PC-9 (cell line): Measurements from ENCODE around the gene NLRC3. TPM values are rescaled to one million over a fixed set of nuclear protein-coding genes. Genes with fewer than 3 reads are reported as not detected.

ENCODE experiments used
- BruUV-seq: library from RNA; stranded (reverse); fragments of 400-500 nt; replicated peaks from 2 replicates; lab custom pipeline; 2021; lab: Mats Ljungman, UMichigan
- CTCF ChIA-PET: fragments of 300-600 bp; sonication (Branson Sonifier 250); formaldehyde crosslinking; loops from one replicate; lab custom pipeline; 2022; ENCODE audit warnings: antibody characterized with exemption; lab: Charles Lee
- POLR2A ChIA-PET: fragments of 300-600 bp; sonication (Branson Sonifier 250); formaldehyde crosslinking; loops from one replicate; lab custom pipeline; 2022; ENCODE audit warnings: antibody characterized with exemption; ENCODE audit not compliant: unreplicated experiment; lab: Charles Lee
- DNase-seq, 2 experiments: peaks; one replicate each; pipeline versions ENCODE4 v3.0.0 to v3.0.0-alpha.2; 2015 to 2022; ENCODE audit warnings: mixed read lengths in 1 of 2
- H2AFZ ChIP-seq: fragments of 200-600 bp; sonication (generic); 2 replicates; pipeline ENCODE4 v1.8.1; 2017; ENCODE audit warnings: antibody characterized with exemption
- H3F3A ChIP-seq: fragments of 200-600 bp; sonication (generic); 2 replicates; pipeline ENCODE4 v1.8.1; 2017; ENCODE audit warnings: antibody characterized with exemption, mild to moderate bottlenecking, low read depth; ENCODE audit not compliant: insufficient read depth
- H3K27ac ChIP-seq: fragments of 200-600 bp; sonication (generic); 2 replicates; pipeline ENCODE4 v1.6.1; 2016; ENCODE audit warnings: mixed run types
- H3K27me3 ChIP-seq: fragments of 200-600 bp; sonication (generic); 2 replicates; pipeline ENCODE4 v1.6.1; 2016; ENCODE audit warnings: low read depth, mixed run types; ENCODE audit not compliant: insufficient read depth
- H3K36me3 ChIP-seq: fragments of 200-600 bp; sonication (generic); 2 replicates; pipeline ENCODE4 v1.6.1; 2016; ENCODE audit warnings: low read depth, mixed run types
- H3K4me1 ChIP-seq: fragments of 200-600 bp; sonication (generic); replicated peaks from 2 replicates; pipeline ENCODE4 v1.6.1; 2016; ENCODE audit warnings: mixed run types; ENCODE audit not compliant: insufficient read depth
- H3K4me2 ChIP-seq: fragments of 200-600 bp; sonication (generic); 2 replicates; pipeline ENCODE4 v1.6.1; 2017; ENCODE audit warnings: mixed run types
- H3K4me3 ChIP-seq: fragments of 200-600 bp; sonication (generic); 2 replicates; pipeline ENCODE4 v1.6.1; 2016; ENCODE audit warnings: mixed run types
- H3K79me2 ChIP-seq: fragments of 200-600 bp; sonication (generic); 2 replicates; pipeline ENCODE4 v1.6.1; 2017; ENCODE audit warnings: low read depth, mixed run types
- H3K9me2 ChIP-seq: fragments of 200-600 bp; sonication (generic); 2 replicates; pipeline ENCODE4 v1.8.1; 2017; ENCODE audit warnings: mild to moderate bottlenecking; ENCODE audit not compliant: insufficient read depth
- H3K9me3 ChIP-seq: fragments of 200-600 bp; sonication (generic); 2 replicates; pipeline ENCODE4 v1.8.1; 2016; ENCODE audit warnings: low read depth; ENCODE audit not compliant: insufficient read depth
- H4K20me1 ChIP-seq: fragments of 200-600 bp; sonication (generic); 2 replicates; pipeline ENCODE4 v1.8.1; 2017; ENCODE audit not compliant: insufficient read depth
- CTCF ChIP-seq: fragments of 200-600 bp; sonication (generic); conservative IDR thresholded peaks from 2 replicates; pipeline ENCODE4 v1.6.1; 2017; ENCODE audit warnings: mixed run types, antibody characterized with exemption, mild to moderate bottlenecking, moderate library complexity
- EZH2 ChIP-seq: fragments of 200-600 bp; sonication (generic); IDR thresholded peaks from 2 replicates; pipeline ENCODE4 v1.8.0; 2017; ENCODE audit warnings: antibody characterized with exemption, low read depth
- intact Hi-C: fragments of 100-400 bp; cut with micrococcal nuclease; formaldehyde crosslinking; loops from one replicate; pipeline ENCODE4 v1.10.0; 2022; ENCODE audit not compliant: unreplicated experiment
- total RNA-seq: library from RNA; stranded (reverse); gene quantifications from 2 replicates; pipeline ENCODE4 v1.2.3, GENCODE V29; 2021

NLRC3 gene
- total RNA-seq, 1 experiment from 2014 or later: not detected

GRCh38 chr16:3608069-3608468, 30.9 kb upstream of the NLRC3 start:
- Histone ChIP-seq H3K4me3 (no peak overlapping the region), H3K9me2 (no peaks in the 10 kb centered on the region), H3F3A (peaks cover 6% of the 10 kb centered on the region; the same call in 1 of the 2 replicates), H3K27ac (no peak overlapping the region), H3K4me2 (no peak overlapping the region), H2AFZ (no peak overlapping the region), H4K20me1 (no peaks in the 10 kb centered on the region), H3K36me3 (no peaks in the 10 kb centered on the region), H3K9me3 (no peaks in the 10 kb centered on the region), H3K79me2 (peaks cover 19% of the 10 kb centered on the region), H3K27me3 (no peaks in the 10 kb centered on the region), H3K4me1 (peaks cover 9% of the 10 kb centered on the region)
- BruUV-seq: no TSS peak
- intact Hi-C loops: no loop called here
- ChIA-PET CTCF (no interaction called here), POLR2A (no interaction called here)
- TF ChIP-seq CTCF (no peak), EZH2 (no peak)
- DNase-seq: no peak

- BruUV-seq: no TSS peak
- CTCF ChIA-PET: no interaction called here
- no peaks in the 10 kb centered on the region for H3K36me3 ChIP-seq
These were observed 30.4 kb upstream of the NLRC3 start for GRCh38 chr16:3607634-3608033.

DNA sequence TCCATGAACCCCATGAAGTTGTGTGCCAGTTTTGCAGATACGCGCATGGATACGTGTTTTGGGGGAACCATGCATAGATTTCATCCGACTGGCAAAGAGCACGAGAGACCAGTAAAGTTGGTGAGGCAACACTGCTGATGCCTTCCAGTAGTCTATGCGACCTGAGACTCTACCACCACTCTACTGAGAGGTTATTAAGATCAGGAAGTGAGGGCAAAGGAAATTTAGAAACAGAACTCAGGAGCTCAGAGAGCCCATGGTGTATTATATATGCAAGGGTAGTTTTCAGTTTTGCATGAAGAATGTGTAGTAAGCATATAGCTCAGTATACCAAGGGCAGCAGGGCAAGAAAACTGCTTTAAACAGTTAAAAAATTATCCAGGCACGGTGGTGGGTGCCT, 30.0 kb upstream of the NLRC3 start:
- H3K27ac ChIP-seq: no peak overlapping the region
- no peak for TF ChIP-seq EZH2
- TF ChIP-seq CTCF: no peak
- no peaks in the 10 kb centered on the region for H3K36me3 ChIP-seq
- no peaks in the 10 kb centered on the region for H3K27me3 ChIP-seq
- H3K4me2 ChIP-seq: no peak overlapping the region
- ChIA-PET POLR2A (no interaction called here), CTCF (no interaction called here)
- H3K9me2 ChIP-seq: no peaks in the 10 kb centered on the region
- no peak for DNase-seq
- no peak overlapping the region for H2AFZ ChIP-seq
- H4K20me1 ChIP-seq: no peaks in the 10 kb centered on the region
- peaks cover 9% of the 10 kb centered on the region for H3K4me1 ChIP-seq
- no TSS peak for BruUV-seq
- H3K4me3 ChIP-seq: no peak overlapping the region
- intact Hi-C loops: no loop called here
- peaks cover 6% of the 10 kb centered on the region; the same call in 1 of the 2 replicates for H3F3A ChIP-seq
- H3K79me2 ChIP-seq: peaks cover 10% of the 10 kb centered on the region
- no peaks in the 10 kb centered on the region for H3K9me3 ChIP-seq

More at GRCh38 chr16:3607634-3608033, 30.4 kb upstream of the NLRC3 start:
- Histone ChIP-seq H4K20me1 (no peaks in the 10 kb centered on the region), H3K79me2 (peaks cover 15% of the 10 kb centered on the region), H3K4me3 (no peak overlapping the region), H3K4me1 (peaks cover 9% of the 10 kb centered on the region), H3K4me2 (no peak overlapping the region), H3K27ac (no peak overlapping the region), H3K27me3 (no peaks in the 10 kb centered on the region), H3F3A (peaks cover 6% of the 10 kb centered on the region; the same call in 1 of the 2 replicates), H3K9me3 (no peaks in the 10 kb centered on the region), H3K9me2 (no peaks in the 10 kb centered on the region), H2AFZ (no peak overlapping the region)
- no peak for DNase-seq
- no peak for TF ChIP-seq CTCF
- TF ChIP-seq EZH2: no peak
- intact Hi-C loops: no loop called here
- POLR2A ChIA-PET: no interaction called here
